ENCODE data around the gene VASN. TPM values are rescaled to one million over a fixed set of nuclear protein-coding genes. Genes with fewer than 3 reads are reported as not detected.
A peak's percentile ranks its signal among the peaks of the same experiment; 100 is the strongest.

Gene VASN
- total RNA-seq, 1 donor from 2014 or later = 33.7 TPM

DNA sequence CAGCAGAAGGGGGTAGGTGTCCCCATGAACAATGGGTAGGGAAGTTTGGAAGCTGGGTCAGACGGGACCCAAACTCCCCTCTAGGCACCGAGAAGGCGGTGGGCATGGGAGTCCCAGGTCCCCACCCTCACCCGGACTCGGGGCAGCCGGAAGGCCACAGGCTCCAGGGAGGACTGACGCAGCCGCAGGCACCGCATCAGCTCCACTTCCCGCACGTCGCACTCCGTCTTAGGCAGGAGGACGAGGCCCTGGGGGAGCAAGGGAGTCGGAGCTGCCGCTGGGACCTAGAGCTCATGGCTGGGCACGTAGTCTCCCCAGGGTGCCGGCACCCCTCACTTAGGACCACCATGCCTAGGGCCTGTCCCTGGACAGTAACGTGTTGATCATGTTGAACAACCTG, 13.4 kb upstream of the VASN start:
- DNase-seq (ENCODE audit: low read depth) = no peak
- no peak for TF ChIP-seq CTCF (conservative IDR thresholded peaks at IDR 0.05; ENCODE audit: low read depth, low read length)
- no peak overlapping the region for H3K4me3 ChIP-seq (ENCODE audit: low read depth, low read length)

DNA sequence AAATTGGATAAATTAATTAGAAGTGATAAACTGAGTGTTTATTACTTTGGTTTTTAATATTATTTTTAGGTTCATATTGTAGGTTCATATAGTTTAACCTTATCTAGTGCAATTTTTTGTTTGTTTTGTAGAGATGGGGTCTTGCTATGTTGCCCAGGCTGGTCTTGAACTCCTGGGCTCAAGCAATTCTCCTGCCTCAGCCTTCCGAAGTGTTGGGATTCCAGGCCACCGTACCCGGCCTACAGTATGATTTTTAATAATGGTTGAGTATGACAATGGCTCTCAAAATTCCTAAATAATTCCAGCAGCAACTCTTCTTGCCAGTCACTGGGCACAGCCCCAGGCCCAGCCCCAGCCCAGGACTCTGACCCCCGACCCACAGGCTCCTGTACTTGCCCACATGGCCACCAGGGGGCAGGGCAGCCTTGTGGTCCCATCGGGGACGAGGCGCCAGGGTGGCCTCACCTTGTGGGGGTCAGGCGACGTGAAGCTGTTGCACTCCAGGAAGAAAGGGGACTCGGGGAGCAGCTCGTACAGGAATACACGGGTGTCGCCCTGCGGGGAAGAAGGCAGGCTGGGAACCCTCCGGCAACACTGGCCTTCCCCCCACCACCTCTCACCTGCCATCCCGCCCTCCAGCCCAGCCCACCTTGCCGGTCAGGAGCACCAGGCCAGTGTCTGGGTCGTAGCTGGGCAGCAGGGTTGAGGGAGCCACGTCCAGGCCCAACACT, 12.7 kb upstream of the VASN start:
- peak; percentile 90 for TF ChIP-seq CTCF (conservative IDR thresholded peaks at IDR 0.05; ENCODE audit: low read depth, low read length)
- no peak overlapping the region for H3K4me3 ChIP-seq (ENCODE audit: low read depth, low read length)
- no peak for DNase-seq (ENCODE audit: low read depth)

DNA sequence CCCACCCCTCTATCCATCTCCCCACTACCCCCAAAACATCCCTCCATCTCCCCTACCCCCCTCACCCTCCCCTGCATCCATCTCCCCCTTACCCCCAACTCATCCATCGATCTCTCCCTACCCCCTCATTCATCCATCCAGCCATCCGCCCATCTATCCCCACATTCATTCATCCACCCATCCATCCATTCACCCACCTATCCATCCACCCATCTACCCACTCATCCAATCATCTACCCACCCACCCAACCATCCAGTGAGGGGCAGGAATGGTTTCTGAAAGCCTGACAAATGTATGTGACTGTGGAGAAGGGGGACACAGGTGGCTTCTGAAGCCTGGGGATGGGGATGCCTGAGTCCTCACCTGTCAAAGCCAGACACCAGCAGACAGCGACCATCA, 11.7 kb upstream of the VASN start:
- no peak overlapping the region for H3K4me3 ChIP-seq (ENCODE audit: low read depth, low read length)
- DNase-seq (ENCODE audit: low read depth) = no peak
- no peak for TF ChIP-seq CTCF (conservative IDR thresholded peaks at IDR 0.05; ENCODE audit: low read depth, low read length)

GRCh38 chr16:4360538-4361021, 11.1 kb upstream of the VASN start:
- no peak for DNase-seq (ENCODE audit: low read depth)
- TF ChIP-seq CTCF (conservative IDR thresholded peaks at IDR 0.05; ENCODE audit: low read depth, low read length) = no peak
- no peak overlapping the region for H3K4me3 ChIP-seq (ENCODE audit: low read depth, low read length)

- H3K4me3 ChIP-seq (ENCODE audit: low read depth, low read length) = no peak overlapping the region
- no peak for DNase-seq (ENCODE audit: low read depth)
- TF ChIP-seq CTCF (conservative IDR thresholded peaks at IDR 0.05; ENCODE audit: low read depth, low read length) = no peak
Measured at GRCh38 chr16:4361033-4361943, 10.4 kb upstream of the VASN start.

DNA sequence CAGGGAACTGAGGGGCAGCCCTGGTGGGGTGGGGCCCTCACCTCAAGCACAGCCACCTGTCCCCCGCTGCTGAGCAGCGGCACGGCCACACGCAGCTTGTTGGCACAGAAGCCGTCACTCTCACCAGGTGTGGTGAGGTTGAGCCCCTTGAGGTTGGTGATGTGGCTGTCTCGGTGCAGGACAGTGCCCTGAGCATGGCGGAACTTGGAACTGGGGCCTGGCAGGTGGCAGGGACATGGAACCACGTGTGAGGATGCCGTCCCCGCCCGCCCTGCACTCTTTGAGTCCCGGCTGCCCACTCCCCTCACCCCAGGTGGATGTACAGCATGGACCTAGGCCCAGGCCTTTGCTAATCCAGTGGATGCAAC, 9.7 kb upstream of the VASN start:
- no peak overlapping the region for H3K4me3 ChIP-seq (ENCODE audit: low read depth, low read length)
- no peak for DNase-seq (ENCODE audit: low read depth)
- no peak for TF ChIP-seq CTCF (conservative IDR thresholded peaks at IDR 0.05; ENCODE audit: low read depth, low read length)
